Naive thymus-derived CD8-positive, alpha-beta T cell (primary cell): ENCODE results near the gene HEBP1. TPM values are rescaled to one million over a fixed set of nuclear protein-coding genes. Genes with fewer than 3 reads are reported as not detected.
A peak's percentile ranks its signal among the peaks of the same experiment; 100 is the strongest.

Experiments
- ATAC-seq, 2 donors: fragments of 150-1000 bp; cut with Tn5 transposase in 1 of 2; sonication (Bioruptor Pico), chemical (Tn5 transposase) in 1 of 2; 1 replicate in 1 of 2; 2 replicates in 1 of 2; pipeline ENCODE4 v1.10.0; 2021; ENCODE audit warnings: mild to moderate bottlenecking in 2 of 2, moderate library complexity in 2 of 2
- POLR2A ChIA-PET: fragments of 350-600 bp; sonication (Branson Sonifier 250); formaldehyde crosslinking; loops from one replicate; lab custom pipeline; 2021; ENCODE audit warnings: antibody characterized with exemption; lab: Charles Lee
- DNase-seq, 10 donors: peaks; one replicate each; pipeline versions ENCODE4 v3.0.0 to v3.0.0-alpha.2; 2020 to 2022
- H3K27ac Mint-ChIP-seq, 10 donors: one replicate each; pipeline ENCODE4 v1.8.0; 2020 to 2022; ENCODE audit warnings: mild to moderate bottlenecking in 10 of 10, mixed read lengths in 10 of 10, moderate library complexity in 4 of 10, inconsistent platforms in 1 of 10
- H3K27me3 Mint-ChIP-seq, 5 donors: one replicate each; pipeline ENCODE4 v1.8.0; 2021 to 2022; ENCODE audit warnings: mixed read lengths in 5 of 5
- H3K36me3 Mint-ChIP-seq, 3 donors: one replicate each; pipeline ENCODE4 v1.8.0; 2020 to 2022; ENCODE audit warnings: mixed read lengths in 3 of 3, mild to moderate bottlenecking in 2 of 3, inconsistent platforms in 1 of 3
- H3K4me1 Mint-ChIP-seq, 4 donors: one replicate each; pipeline ENCODE4 v1.8.0; 2021 to 2022; ENCODE audit warnings: mixed read lengths in 4 of 4
- H3K4me3 Mint-ChIP-seq, 10 donors: one replicate each; pipeline ENCODE4 v1.8.0; 2020 to 2022; ENCODE audit warnings: mild to moderate bottlenecking in 10 of 10, mixed read lengths in 10 of 10, moderate library complexity in 6 of 10, inconsistent platforms in 1 of 10
- H3K9me3 Mint-ChIP-seq, 9 donors: one replicate each; pipeline ENCODE4 v1.8.0; 2020 to 2022; ENCODE audit warnings: mixed read lengths in 9 of 9, mild to moderate bottlenecking in 3 of 9, inconsistent platforms in 1 of 9, moderate library complexity in 1 of 9
- polyA plus RNA-seq, 3 donors: library from polyadenylated mRNA; unstranded; fragments of 300-500 nt; fragmentation: Illumina TruSeq; gene quantifications; one replicate each; pipeline ENCODE4 v1.2.3, GENCODE V29; 2021
- total RNA-seq, 8 experiments: library from RNA in 2 of 8; stranded (reverse) in 2 of 8; gene quantifications; one replicate each; pipeline ENCODE4 v1.2.3 and lab custom pipeline; 2021 to 2026

The HEBP1 gene
- 10 to 100 TPM in 1 of 2 experiments, 1 to 10 TPM in 1; 9.8 to 13.1 TPM for total RNA-seq
- polyA plus RNA-seq = 10 to 100 TPM; 23.3 to 40.2 (median 25.8) TPM
- total RNA-seq (lab: John Stamatoyannopoulos, UW) = 0.98 to 4.4 (median 2.0) reads per million in 6 experiments

GRCh38 chr12:12999959-13000615 is at the start of gene HEBP1:
HEBP1 (minus strand) TSS chr12:13000265; CDS start chr12:13000114, 151 bp downstream.
- H3K4me3 Mint-ChIP-seq = peak within 1 kb of the TSS; percentile 82 to 98 (median 94)
- H3K27me3 Mint-ChIP-seq = peaks cover 0 to 20% (median 0%) of the 10 kb centered on the region in 5 donors
- no peaks in the 10 kb centered on the region for H3K36me3 Mint-ChIP-seq
- no peaks in the 10 kb centered on the region for H3K9me3 Mint-ChIP-seq
- H3K4me1 Mint-ChIP-seq = peaks cover 24 to 45% (median 34%) of the 10 kb centered on the region in 4 donors
- ATAC-seq = peak; percentile 83 to 86
- DNase-seq = peak; percentile 88 to 98 (median 95)
- POLR2A ChIA-PET = interaction anchor here (1.4 kb wide), 1 partner anchor 44 kb away, joined by 3 read pairs; the partner anchor contains the start of gene FAM234B
- H3K27ac Mint-ChIP-seq = peak within 1 kb of the TSS; percentile 68 to 99 (median 89)

- H3K9me3 Mint-ChIP-seq = peaks cover 0 to 19% (median 4%) of the 10 kb centered on the region in 9 donors
- H3K27me3 Mint-ChIP-seq = no peaks in the 10 kb centered on the region
- ATAC-seq (no peak), DNase-seq (no peak)
- POLR2A ChIA-PET = no interaction called here
- no peak overlapping the region for H3K27ac Mint-ChIP-seq
- peaks cover 0 to 12% (median 10%) of the 10 kb centered on the region in 3 donors for H3K36me3 Mint-ChIP-seq
- H3K4me3 Mint-ChIP-seq = no peak overlapping the region
- peaks cover 4 to 24% (median 11%) of the 10 kb centered on the region in 4 donors for H3K4me1 Mint-ChIP-seq
These were observed 49.8 kb upstream of the HEBP1 start for GRCh38 chr12:13049816-13050215.

GRCh38 chr12:13046964-13047363 is 46.9 kb upstream of the HEBP1 start:
- peak overlapping the region in 1 of 10 donors; percentile 22 for H3K4me3 Mint-ChIP-seq
- peaks cover 0 to 7% (median 0%) of the 10 kb centered on the region in 5 donors for H3K27me3 Mint-ChIP-seq
- H3K9me3 Mint-ChIP-seq = no peaks in the 10 kb centered on the region
- ATAC-seq (no peak), DNase-seq (no peak)
- POLR2A ChIA-PET = no interaction called here
- no peak overlapping the region for H3K27ac Mint-ChIP-seq
- H3K36me3 Mint-ChIP-seq = no peaks in the 10 kb centered on the region
- peaks cover 4 to 24% (median 18%) of the 10 kb centered on the region in 4 donors for H3K4me1 Mint-ChIP-seq

GRCh38 chr12:13045816-13046215 is 45.8 kb upstream of the HEBP1 start:
- Mint-ChIP-seq H3K9me3 (no peaks in the 10 kb centered on the region), H3K4me3 (peak overlapping the region in 7 of 10 donors; percentile 36 to 93 (median 82)), H3K4me1 (peaks cover 4 to 18% (median 18%) of the 10 kb centered on the region in 4 donors), H3K27ac (no peak overlapping the region), H3K36me3 (no peaks in the 10 kb centered on the region), H3K27me3 (peaks cover 0 to 7% (median 0%) of the 10 kb centered on the region in 5 donors)
- no peak for ATAC-seq
- no peak for DNase-seq
- POLR2A ChIA-PET = interaction anchor here (0.7 kb wide), 1 partner anchor 560 kb away, joined by 3 read pairs; no protein-coding TSS in a partner anchor

- POLR2A ChIA-PET = interaction anchor here (0.6 to 0.7 kb wide), 2 partner anchors 8 to 54 kb away, joined by 3 read pairs; no protein-coding TSS in a partner anchor
These were observed 44.8 kb upstream of the HEBP1 start for GRCh38 chr12:13044906-13045299.

GRCh38 chr12:13044002-13044905 is 44.2 kb upstream of the HEBP1 start, which contains the start of gene FAM234B:
FAM234B (plus strand) TSS chr12:13044381; CDS start chr12:13044404, 23 bp downstream.
- DNase-seq = peak; percentile 52 to 86 (median 67)
- Mint-ChIP-seq H3K4me3 (peak within 1 kb of the TSS; percentile 82 to 93 (median 88)), H3K4me1 (peaks cover 2 to 23% (median 17%) of the 10 kb centered on the region in 4 donors), H3K27ac (peak within 1 kb of the TSS; percentile 56 to 89 (median 72)), H3K9me3 (no peaks in the 10 kb centered on the region), H3K36me3 (no peaks in the 10 kb centered on the region), H3K27me3 (peaks cover 0 to 7% (median 0%) of the 10 kb centered on the region in 5 donors)
- POLR2A ChIA-PET = interaction anchor here (0.9 kb wide), 1 partner anchor 43 kb away, joined by 3 read pairs; no protein-coding TSS in a partner anchor
- peak; percentile 97 to 99 for ATAC-seq

More at GRCh38 chr12:13044906-13045299, 44.8 kb upstream of the HEBP1 start:
- no peaks in the 10 kb centered on the region for H3K36me3 Mint-ChIP-seq
- no peaks in the 10 kb centered on the region for H3K9me3 Mint-ChIP-seq
- peaks cover 0 to 7% (median 0%) of the 10 kb centered on the region in 5 donors for H3K27me3 Mint-ChIP-seq
- peak overlapping the region in 8 of 10 donors; percentile 29 to 88 (median 74) for H3K27ac Mint-ChIP-seq
- no peak for DNase-seq
- H3K4me1 Mint-ChIP-seq = peaks cover 2 to 20% (median 18%) of the 10 kb centered on the region in 4 donors
- peak overlapping the region; percentile 82 to 93 (median 88) for H3K4me3 Mint-ChIP-seq
- no peak for ATAC-seq

GRCh38 chr12:13042666-13043230 is 42.7 kb upstream of the HEBP1 start:
- peak overlapping the region in 8 of 10 donors; percentile 16 to 93 (median 86) for H3K4me3 Mint-ChIP-seq
- no peak for ATAC-seq
- peaks cover 2 to 23% (median 17%) of the 10 kb centered on the region in 4 donors for H3K4me1 Mint-ChIP-seq
- POLR2A ChIA-PET = no interaction called here
- no peaks in the 10 kb centered on the region for H3K9me3 Mint-ChIP-seq
- DNase-seq = no peak
- H3K36me3 Mint-ChIP-seq = no peaks in the 10 kb centered on the region
- H3K27me3 Mint-ChIP-seq = peaks cover 0 to 7% (median 0%) of the 10 kb centered on the region in 5 donors
- no peak overlapping the region for H3K27ac Mint-ChIP-seq

- POLR2A ChIA-PET = no interaction called here
- H3K27me3 Mint-ChIP-seq = peaks cover 0 to 7% (median 0%) of the 10 kb centered on the region in 5 donors
- no peak overlapping the region for H3K4me3 Mint-ChIP-seq
- H3K4me1 Mint-ChIP-seq = peaks cover 2 to 23% (median 13%) of the 10 kb centered on the region in 4 donors
- no peak for DNase-seq
- no peaks in the 10 kb centered on the region for H3K9me3 Mint-ChIP-seq
- H3K27ac Mint-ChIP-seq = no peak overlapping the region
- H3K36me3 Mint-ChIP-seq = no peaks in the 10 kb centered on the region
- ATAC-seq = no peak
These were observed 41.2 kb upstream of the HEBP1 start for GRCh38 chr12:13041224-13041623.

- no peak for DNase-seq
- POLR2A ChIA-PET = no interaction called here
- Mint-ChIP-seq H3K4me3 (no peak overlapping the region), H3K9me3 (no peaks in the 10 kb centered on the region), H3K27ac (no peak overlapping the region), H3K36me3 (no peaks in the 10 kb centered on the region), H3K27me3 (peaks cover 0 to 7% (median 0%) of the 10 kb centered on the region in 5 donors), H3K4me1 (peaks cover 0 to 11% (median 2%) of the 10 kb centered on the region in 4 donors)
- ATAC-seq = no peak
These were observed 39.4 kb upstream of the HEBP1 start for GRCh38 chr12:13039328-13039956.

- peaks cover 0 to 7% (median 0%) of the 10 kb centered on the region in 5 donors for H3K27me3 Mint-ChIP-seq
- H3K36me3 Mint-ChIP-seq = no peaks in the 10 kb centered on the region
- no peak for ATAC-seq
These were observed 38.6 kb upstream of the HEBP1 start for GRCh38 chr12:13038491-13039161.

GRCh38 chr12:13036881-13037280 is 36.8 kb upstream of the HEBP1 start:
- H3K27ac Mint-ChIP-seq = no peak overlapping the region
- DNase-seq (no peak), ATAC-seq (no peak)
- H3K4me3 Mint-ChIP-seq = no peak overlapping the region
- H3K36me3 Mint-ChIP-seq = no peaks in the 10 kb centered on the region
- peaks cover 0 to 5% (median 0%) of the 10 kb centered on the region in 4 donors for H3K4me1 Mint-ChIP-seq
- no peaks in the 10 kb centered on the region for H3K9me3 Mint-ChIP-seq
- peaks cover 0 to 3% (median 0%) of the 10 kb centered on the region in 5 donors for H3K27me3 Mint-ChIP-seq
- POLR2A ChIA-PET = interaction anchor here (0.8 kb wide), 1 partner anchor 8 kb away, joined by 3 read pairs; no protein-coding TSS in a partner anchor

More at GRCh38 chr12:13038491-13039161, 38.6 kb upstream of the HEBP1 start:
- H3K4me3 Mint-ChIP-seq = no peak overlapping the region
- peaks cover 0 to 5% (median 0%) of the 10 kb centered on the region in 4 donors for H3K4me1 Mint-ChIP-seq
- H3K27ac Mint-ChIP-seq = no peak overlapping the region
- POLR2A ChIA-PET = no interaction called here
- H3K9me3 Mint-ChIP-seq = no peaks in the 10 kb centered on the region
- DNase-seq = no peak
